GM23338 (cell line): ENCODE results near the gene SETSIP.

Experiments used
- CTCF ChIP-seq, 2 experiments: fragments of 200-600 bp in 1 of 2; sonication (generic) in 1 of 2; conservative IDR thresholded peaks; 2 replicates each; pipeline versions ENCODE4 v1.5.1 to v1.6.1; 2016 to 2017; ENCODE audit warnings: antibody characterized with exemption in 2 of 2, low read depth in 2 of 2, mild to moderate bottlenecking in 2 of 2, moderate library complexity in 1 of 2
- ETS1 ChIP-seq: IDR thresholded peaks from 2 replicates; pipeline ENCODE4 v1.6.1; 2016; ENCODE audit warnings: antibody characterized with exemption
- EZH2phosphoT487 ChIP-seq: fragments of 200-600 bp; sonication (generic); IDR thresholded peaks from one replicate; pipeline ENCODE4 v1.8.1; 2018; ENCODE audit warnings: antibody characterized with exemption; ENCODE audit not compliant: unreplicated experiment
- JUNB ChIP-seq: IDR thresholded peaks from one replicate; pipeline ENCODE4 v1.6.1; 2016; ENCODE audit warnings: antibody characterized with exemption; ENCODE audit not compliant: unreplicated experiment
- POLR2AphosphoS5 ChIP-seq: IDR thresholded peaks from 2 replicates; pipeline ENCODE4 v1.6.1; 2016; ENCODE audit warnings: antibody characterized with exemption, low read depth
- REST ChIP-seq: IDR thresholded peaks from one replicate; pipeline ENCODE4 v1.6.1; 2018; ENCODE audit warnings: antibody characterized with exemption; ENCODE audit not compliant: unreplicated experiment

- no peak for TF ChIP-seq CTCF (conservative IDR thresholded peaks at IDR 0.05; ENCODE audit: low read depth in 2 of 2)
- TF ChIP-seq POLR2AphosphoS5, result no peak
- no peak for TF ChIP-seq REST
- no peak for TF ChIP-seq JUNB
- TF ChIP-seq ETS1, result no peak
- TF ChIP-seq EZH2phosphoT487, result no peak
Observed at GRCh38 chr1:92123868-92124267, 48.7 kb upstream of the SETSIP start.
